ENCODE measurements around the gene GNAO1.

GNAO1 gene

DNA sequence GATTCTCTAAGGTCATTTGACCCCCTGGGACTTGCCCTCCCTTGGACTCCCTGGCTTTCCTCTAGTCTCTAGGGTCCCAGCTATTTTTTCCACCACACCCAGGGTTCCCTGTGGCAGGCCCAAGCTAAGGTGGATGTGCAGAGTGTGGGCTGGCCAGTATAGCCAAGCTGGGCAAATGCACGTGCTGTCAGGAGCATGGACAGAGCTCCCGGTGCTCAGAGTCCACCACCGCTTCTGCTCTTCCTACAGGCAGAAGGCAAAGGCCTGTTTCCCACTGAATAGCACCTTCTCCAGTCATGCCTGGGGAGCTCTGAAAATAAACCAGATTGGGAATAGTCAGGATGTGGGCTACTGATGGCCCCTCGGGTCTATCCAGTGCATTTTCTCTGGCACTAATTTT lies 53.3 kb downstream of the GNAO1 start:
- no peak overlapping the region for H3K4me3 Mint-ChIP-seq
- H3K9me3 Mint-ChIP-seq = no peaks in the 10 kb centered on the region
- DNase-seq (no peak), ATAC-seq (no peak)
- peaks cover 11% of the 10 kb centered on the region for H3K4me1 Mint-ChIP-seq
- no peak overlapping the region for H3K27ac Mint-ChIP-seq
- H3K27me3 Mint-ChIP-seq = no peaks in the 10 kb centered on the region

DNA sequence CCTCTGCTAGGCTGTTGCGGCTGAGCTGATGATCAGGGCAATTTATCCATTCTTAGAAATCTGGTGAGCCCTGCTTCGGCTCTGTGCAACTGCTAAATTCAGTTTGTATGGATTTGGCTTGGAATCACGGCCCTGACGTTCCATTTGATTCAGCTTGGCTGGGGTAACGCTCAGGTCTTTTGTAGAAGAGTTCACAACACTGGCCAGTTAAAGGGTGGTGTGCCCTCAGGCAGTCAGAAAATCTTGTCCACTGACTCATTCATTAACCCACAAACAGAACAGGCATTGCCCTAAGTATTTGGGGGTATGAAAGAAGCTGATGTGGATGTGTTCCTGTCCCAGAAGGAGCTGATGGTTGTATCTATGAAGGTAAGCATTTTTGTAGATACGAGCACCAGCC lies 53.9 kb downstream of the GNAO1 start:
- Mint-ChIP-seq H3K4me1 (peaks cover 11% of the 10 kb centered on the region), H3K27me3 (no peaks in the 10 kb centered on the region), H3K27ac (no peak overlapping the region), H3K9me3 (no peaks in the 10 kb centered on the region), H3K4me3 (no peak overlapping the region)
- no peak for DNase-seq
- no peak for ATAC-seq

DNA sequence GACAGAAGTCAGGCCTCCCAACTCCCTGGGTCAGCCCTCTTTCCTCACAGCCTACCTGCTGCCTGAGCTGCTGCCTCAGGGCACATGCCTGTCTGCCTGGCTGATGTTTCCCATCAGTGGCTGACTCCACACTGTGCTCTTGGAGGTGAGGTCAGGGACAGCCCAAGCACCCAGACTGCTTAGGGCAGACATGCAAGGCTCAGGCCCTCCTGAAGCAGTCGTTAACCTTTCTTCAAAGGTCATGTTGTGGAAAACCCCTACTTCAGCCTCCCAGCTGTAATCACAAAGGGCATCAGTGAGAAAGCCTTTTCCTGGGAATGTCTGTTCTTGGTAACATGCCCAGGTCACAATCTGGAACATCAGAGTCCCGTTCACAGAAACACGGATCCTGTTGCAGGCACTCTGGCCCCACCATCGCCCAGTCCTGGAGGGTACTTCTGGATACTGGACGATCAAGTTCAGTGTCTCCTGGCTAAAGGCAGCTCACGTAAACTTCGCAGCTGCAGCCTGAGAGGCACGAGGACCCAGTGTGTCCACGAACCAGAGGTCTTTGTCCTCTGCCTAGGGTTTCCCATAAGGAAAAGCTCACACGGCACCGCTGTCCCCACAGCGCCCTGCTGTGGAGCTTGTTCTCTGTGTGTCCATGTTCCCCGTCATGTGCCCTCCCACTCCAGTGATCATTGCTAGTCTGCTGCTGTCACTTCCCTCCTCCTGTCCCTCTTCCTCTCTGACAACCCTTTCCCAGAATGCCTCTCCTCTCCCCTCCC lies 54.9 kb downstream of the GNAO1 start:
- H3K27ac Mint-ChIP-seq = no peak overlapping the region
- H3K4me1 Mint-ChIP-seq = peaks cover 11% of the 10 kb centered on the region
- H3K27me3 Mint-ChIP-seq = no peaks in the 10 kb centered on the region
- no peaks in the 10 kb centered on the region for H3K9me3 Mint-ChIP-seq
- DNase-seq (no peak), ATAC-seq (no peak)
- no peak overlapping the region for H3K4me3 Mint-ChIP-seq

DNA sequence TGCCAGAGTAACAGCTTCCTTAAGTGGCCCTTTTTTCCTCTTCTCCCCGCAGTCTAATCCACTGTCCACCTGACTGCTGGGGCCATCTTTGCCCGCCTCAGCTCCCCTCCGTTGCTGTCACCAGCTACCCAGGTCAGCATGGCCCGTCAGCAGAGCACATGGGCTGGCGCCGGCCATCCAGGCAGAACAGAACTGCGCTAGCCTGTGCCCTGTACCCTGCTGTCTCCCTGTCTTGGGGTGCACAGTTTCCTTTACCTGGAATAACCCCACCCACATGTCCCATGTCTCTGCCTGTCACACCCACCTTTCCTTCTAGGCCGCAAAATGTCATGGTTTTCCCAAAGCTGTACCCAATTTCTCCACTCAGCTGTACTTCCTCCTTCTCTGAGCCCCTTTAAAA lies 55.7 kb downstream of the GNAO1 start:
- H3K27ac Mint-ChIP-seq = peak overlapping the region in 1 of 2 donors; percentile 64
- H3K4me3 Mint-ChIP-seq = no peak overlapping the region
- no peaks in the 10 kb centered on the region for H3K27me3 Mint-ChIP-seq
- DNase-seq (no peak), ATAC-seq (no peak)
- H3K4me1 Mint-ChIP-seq = peaks cover 11% of the 10 kb centered on the region
- H3K9me3 Mint-ChIP-seq = no peaks in the 10 kb centered on the region

DNA sequence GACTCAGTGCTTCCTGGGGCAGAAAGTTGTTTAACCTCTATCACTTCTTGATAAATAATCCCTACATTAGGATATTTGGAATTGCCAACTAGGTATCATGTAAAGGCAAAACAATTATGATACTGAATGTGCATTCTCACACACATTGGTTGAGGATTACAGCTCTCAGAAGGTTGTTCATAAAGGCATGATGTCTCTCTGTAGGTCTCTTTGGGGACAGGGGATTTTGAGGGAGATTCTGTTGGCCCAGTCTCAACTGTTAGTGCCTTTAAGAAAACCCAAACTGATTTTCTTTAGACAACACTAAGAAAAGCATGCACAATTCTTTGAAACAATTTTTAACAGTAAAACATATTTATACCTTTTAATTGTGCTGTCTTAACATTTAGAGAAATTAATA lies 56.5 kb downstream of the GNAO1 start:
- Mint-ChIP-seq H3K27me3 (no peaks in the 10 kb centered on the region), H3K4me3 (no peak overlapping the region), H3K4me1 (peaks cover 11% of the 10 kb centered on the region), H3K9me3 (no peaks in the 10 kb centered on the region), H3K27ac (no peak overlapping the region)
- ATAC-seq (no peak), DNase-seq (no peak)

DNA sequence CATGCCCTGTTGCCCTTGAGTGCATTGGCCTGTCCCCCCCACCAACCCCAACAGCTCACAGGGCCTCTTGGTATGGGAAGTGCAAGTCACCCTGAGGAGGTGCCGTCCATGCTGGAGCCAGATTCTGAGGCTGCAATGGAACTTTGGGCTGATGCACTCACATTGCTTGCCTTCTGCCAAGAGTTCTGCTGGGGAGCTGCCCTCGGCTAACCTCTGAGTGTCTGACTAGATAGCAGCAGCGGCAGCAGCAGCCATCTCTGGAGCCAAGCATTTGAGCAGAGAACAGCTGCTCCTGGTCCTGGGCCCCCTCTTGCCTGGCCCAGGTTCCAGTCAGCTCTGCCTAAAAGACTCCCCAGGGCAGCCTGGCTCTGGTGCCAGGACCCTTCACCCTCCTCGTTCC lies 61.5 kb downstream of the GNAO1 start:
- H3K4me1 Mint-ChIP-seq = no peaks in the 10 kb centered on the region
- H3K4me3 Mint-ChIP-seq = no peak overlapping the region
- ATAC-seq (peak; percentile 23), DNase-seq (no peak)
- H3K27me3 Mint-ChIP-seq = peaks cover 14% of the 10 kb centered on the region
- no peaks in the 10 kb centered on the region for H3K9me3 Mint-ChIP-seq
- H3K27ac Mint-ChIP-seq = no peak overlapping the region

DNA sequence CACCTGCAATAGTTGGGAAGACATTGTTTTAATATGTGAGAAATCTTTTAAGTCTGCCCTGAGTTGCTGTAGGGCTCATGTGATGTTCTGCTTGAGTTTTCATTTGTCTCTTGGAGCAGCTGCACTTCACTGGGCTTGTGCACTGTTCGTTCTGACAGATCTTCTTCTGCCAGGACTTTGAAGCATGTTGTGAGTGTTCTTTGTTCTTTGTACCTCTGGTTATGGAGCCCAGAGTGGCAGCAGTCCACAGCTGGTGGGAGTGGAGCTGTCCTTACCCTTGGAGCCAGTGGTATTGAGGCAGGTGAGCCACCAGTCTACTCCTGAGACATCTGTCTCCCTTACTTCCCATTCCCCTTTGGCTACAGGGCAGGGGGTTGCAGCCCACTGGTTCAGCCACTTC lies 64.6 kb downstream of the GNAO1 start:
- DNase-seq (no peak), ATAC-seq (no peak)
- H3K9me3 Mint-ChIP-seq = no peaks in the 10 kb centered on the region
- no peaks in the 10 kb centered on the region for H3K4me1 Mint-ChIP-seq
- no peak overlapping the region for H3K4me3 Mint-ChIP-seq
- H3K27me3 Mint-ChIP-seq = peaks cover 14% of the 10 kb centered on the region
- no peak overlapping the region for H3K27ac Mint-ChIP-seq

DNA sequence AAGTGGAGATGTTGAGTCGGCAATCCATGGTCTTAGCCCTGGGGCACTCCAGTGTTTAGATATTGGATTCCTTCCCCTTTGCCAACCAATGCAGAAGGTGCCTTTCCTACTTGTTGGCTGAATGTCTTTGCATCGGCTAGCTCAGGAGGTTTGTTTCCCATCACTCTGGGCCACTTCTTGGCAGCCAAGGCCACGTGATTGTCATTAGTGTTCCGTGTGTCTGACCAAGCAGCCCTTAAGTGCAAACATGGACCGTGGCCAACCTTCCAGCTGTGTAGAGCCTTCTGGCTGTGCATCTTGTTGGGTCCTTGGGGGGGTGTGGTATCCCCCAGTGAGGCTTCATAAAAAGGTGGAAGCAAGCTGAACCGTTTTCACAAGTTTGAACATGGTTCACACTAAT lies 66.0 kb downstream of the GNAO1 start:
- Mint-ChIP-seq H3K4me1 (peaks cover 11% of the 10 kb centered on the region), H3K9me3 (no peaks in the 10 kb centered on the region), H3K27ac (no peak overlapping the region), H3K27me3 (peaks cover 23% of the 10 kb centered on the region), H3K4me3 (no peak overlapping the region)
- no peak for DNase-seq
- ATAC-seq = no peak

DNA sequence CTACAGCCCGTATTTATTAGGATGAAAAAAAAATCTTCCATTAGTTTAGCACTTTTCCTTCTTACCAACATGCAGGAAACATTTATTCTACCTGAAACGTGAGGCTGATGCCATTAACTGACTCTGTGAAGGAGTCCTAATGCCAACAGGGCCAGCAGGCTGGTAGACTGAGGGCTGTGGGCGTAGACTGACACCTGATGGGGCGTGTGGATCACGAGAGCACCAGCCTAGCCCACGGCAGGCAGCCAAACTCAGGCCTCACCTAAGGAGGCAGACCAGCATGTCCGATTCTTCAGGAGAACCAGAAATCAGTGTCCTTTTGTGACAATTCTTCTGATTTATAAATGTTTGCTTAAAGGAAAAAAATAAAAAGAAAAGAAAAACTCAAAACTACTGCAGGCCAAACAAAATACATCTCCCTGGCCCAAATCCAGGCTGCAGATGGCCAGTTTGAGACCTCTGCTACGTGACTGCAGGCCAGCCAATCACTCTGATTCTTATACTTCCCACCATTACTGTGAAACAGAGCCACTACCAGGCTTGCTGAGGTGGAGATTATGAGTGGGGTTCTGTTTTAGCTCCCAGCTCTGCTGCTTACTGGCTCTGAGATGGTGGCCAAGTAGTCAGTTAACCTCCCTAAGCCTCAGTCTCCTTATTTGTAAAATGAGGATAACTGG lies 66.5 kb downstream of the GNAO1 start:
- Mint-ChIP-seq H3K27me3 (peaks cover 23% of the 10 kb centered on the region), H3K9me3 (no peaks in the 10 kb centered on the region), H3K4me3 (no peak overlapping the region), H3K4me1 (peaks cover 17% of the 10 kb centered on the region), H3K27ac (no peak overlapping the region)
- ATAC-seq = no peak
- no peak for DNase-seq

DNA sequence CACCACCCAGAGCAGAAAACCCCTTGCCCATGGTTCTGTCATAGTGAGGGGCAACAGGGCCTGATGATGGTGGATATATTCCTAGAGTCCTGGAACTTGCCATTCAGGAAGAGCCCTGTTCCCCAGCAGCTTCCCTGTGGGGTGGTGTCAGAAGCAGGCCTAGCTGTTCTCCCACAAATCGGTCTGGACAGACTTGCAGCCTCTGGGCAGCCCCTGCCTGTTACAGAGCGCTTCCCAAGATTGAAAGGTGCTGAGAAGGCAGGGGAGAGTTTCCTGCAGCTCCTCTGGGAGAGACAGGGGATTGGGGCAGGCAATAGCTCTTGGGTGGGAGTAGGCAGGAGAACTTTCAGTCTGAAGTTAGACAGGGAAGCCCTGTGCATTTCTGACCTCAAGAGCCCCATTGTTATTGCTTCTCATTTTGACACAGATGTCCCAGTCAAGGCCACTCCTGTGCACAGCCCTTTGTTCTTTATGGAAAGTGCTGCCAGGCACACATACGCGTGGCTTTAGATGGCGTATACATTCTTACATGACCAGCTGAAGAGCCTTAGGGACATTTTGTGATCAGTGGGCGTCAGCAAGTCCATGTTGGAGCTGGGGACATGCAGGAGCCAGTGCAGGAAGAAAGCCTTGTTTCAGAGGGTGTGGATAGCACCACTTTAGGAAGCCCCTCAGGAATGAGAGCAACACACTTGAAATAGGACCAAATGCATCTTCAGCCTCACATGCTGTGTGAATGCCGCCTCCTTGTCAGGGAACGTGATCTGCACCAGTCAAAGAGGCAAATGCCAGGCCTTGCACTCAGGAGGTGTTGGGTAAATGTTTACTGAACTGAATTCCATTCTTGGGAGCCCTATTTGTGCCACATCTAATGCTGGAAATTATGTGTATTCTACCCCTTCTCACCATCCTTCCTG lies 67.5 kb downstream of the GNAO1 start:
- no peaks in the 10 kb centered on the region for H3K9me3 Mint-ChIP-seq
- peaks cover 26% of the 10 kb centered on the region for H3K4me1 Mint-ChIP-seq
- H3K4me3 Mint-ChIP-seq = no peak overlapping the region
- DNase-seq (no peak), ATAC-seq (no peak)
- peaks cover 23% of the 10 kb centered on the region for H3K27me3 Mint-ChIP-seq
- no peak overlapping the region for H3K27ac Mint-ChIP-seq

DNA sequence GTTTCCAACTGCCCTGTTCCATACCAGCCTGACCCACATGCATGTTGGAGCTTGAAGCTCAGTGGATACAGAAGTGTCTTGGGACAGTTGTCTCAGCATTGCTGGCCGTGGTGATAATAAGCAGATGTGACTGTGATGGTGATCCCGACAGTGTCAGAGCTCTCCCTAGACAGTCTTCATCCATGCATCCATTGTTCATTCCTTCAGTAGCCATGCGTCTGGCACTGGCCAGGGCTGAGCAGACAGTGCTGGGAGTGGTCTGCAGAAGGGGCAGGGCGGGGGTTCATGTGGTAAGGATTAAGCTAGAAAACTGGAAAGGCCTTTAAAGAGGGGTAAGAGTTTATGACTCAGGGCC lies 68.1 kb downstream of the GNAO1 start:
- ATAC-seq (no peak), DNase-seq (no peak)
- Mint-ChIP-seq H3K4me3 (no peak overlapping the region), H3K27ac (no peak overlapping the region), H3K9me3 (no peaks in the 10 kb centered on the region), H3K27me3 (peaks cover 22% of the 10 kb centered on the region), H3K4me1 (peaks cover 29% of the 10 kb centered on the region)

DNA sequence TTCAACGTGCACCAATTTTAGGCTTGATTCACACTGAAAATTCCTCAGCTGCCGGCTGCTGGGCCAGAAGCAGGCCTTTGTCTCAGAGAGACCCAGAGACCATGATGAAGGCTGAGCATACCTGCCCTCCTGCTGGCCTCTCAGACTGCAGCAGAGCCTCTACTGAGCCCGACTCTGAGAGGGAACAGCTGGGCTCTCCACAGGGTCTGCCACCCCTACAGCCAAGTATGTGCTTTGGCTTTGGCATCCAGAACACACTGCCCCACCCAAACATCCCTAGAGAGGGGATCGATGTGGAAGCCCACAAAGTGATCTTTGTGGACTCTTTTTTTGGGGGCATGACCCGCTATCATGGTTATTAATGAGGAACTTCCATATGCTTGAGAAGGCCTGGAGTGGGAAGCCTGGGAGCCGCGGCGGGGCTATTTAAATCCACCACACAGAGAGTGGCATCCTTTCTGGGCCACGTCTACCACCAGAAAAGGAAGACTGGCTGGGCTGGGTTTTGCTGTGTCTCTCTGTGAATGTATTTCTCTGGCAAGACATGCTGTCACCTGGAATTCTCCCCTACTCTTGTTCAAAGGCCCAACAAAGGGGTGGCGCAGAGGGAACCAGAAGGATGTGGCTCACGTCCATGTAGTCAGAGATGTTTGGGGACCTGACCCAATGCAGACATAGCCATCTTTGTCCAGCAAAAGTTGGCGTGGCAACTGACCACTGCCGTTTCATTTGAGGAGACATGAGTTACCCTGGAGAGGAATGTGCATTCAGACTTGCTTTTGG lies 69.3 kb downstream of the GNAO1 start:
- peaks cover 10% of the 10 kb centered on the region for H3K27me3 Mint-ChIP-seq
- H3K9me3 Mint-ChIP-seq = no peaks in the 10 kb centered on the region
- H3K4me1 Mint-ChIP-seq = peaks cover 29% of the 10 kb centered on the region
- ATAC-seq (no peak), DNase-seq (no peak)
- no peak overlapping the region for H3K4me3 Mint-ChIP-seq
- H3K27ac Mint-ChIP-seq = no peak overlapping the region

DNA sequence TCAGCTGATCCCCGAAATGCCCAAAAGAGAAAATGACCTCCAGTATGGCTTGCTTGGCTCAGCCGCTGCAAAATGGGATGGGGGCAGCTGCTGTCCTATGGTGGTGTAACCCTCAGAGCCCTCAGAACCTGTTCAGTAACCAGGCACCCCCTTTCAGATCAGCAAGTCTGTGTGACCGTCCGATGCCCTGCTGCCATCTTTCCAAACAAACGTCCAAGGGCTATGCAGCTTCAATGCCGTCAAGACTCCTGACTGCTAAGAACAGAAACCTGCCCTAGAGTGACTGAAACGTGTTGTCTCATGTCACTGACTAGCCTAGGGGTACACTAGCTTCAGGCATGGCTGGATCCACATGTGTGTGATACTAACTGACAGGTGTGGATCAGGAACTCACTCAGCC lies 70.4 kb downstream of the GNAO1 start:
- peak; percentile 5 for ATAC-seq
- no peaks in the 10 kb centered on the region for H3K9me3 Mint-ChIP-seq
- no peak for DNase-seq
- H3K4me3 Mint-ChIP-seq = no peak overlapping the region
- H3K27ac Mint-ChIP-seq = peak overlapping the region in 1 of 2 donors; percentile 35
- H3K4me1 Mint-ChIP-seq = peaks cover 29% of the 10 kb centered on the region
- H3K27me3 Mint-ChIP-seq = peaks cover 9% of the 10 kb centered on the region

DNA sequence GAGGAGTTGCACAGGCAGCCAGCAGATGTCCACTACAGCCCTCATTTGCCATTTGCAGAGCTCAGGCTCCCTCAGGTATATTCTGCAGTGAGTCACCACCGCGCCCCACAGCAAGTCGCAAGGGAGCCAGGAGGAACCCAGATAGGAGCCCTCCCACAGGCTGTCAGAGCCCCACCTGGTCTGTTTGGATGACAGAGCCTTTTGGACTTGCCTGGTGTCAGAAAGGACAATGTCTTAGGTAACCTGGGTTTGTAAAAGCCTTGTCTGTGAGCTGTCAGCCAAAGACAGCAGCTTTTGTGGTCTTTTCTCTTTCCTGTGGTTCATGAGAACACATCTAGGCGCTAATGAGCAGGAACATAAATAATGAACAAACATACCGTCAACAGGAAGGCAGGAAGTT lies 70.9 kb downstream of the GNAO1 start:
- Mint-ChIP-seq H3K9me3 (no peaks in the 10 kb centered on the region), H3K27me3 (peaks cover 9% of the 10 kb centered on the region), H3K27ac (peak overlapping the region; percentile 35 to 60), H3K4me3 (peak overlapping the region in 1 of 2 donors; percentile 52), H3K4me1 (peaks cover 29% of the 10 kb centered on the region)
- ATAC-seq = peak; percentile 78
- peak; percentile 17 to 23 for DNase-seq

DNA sequence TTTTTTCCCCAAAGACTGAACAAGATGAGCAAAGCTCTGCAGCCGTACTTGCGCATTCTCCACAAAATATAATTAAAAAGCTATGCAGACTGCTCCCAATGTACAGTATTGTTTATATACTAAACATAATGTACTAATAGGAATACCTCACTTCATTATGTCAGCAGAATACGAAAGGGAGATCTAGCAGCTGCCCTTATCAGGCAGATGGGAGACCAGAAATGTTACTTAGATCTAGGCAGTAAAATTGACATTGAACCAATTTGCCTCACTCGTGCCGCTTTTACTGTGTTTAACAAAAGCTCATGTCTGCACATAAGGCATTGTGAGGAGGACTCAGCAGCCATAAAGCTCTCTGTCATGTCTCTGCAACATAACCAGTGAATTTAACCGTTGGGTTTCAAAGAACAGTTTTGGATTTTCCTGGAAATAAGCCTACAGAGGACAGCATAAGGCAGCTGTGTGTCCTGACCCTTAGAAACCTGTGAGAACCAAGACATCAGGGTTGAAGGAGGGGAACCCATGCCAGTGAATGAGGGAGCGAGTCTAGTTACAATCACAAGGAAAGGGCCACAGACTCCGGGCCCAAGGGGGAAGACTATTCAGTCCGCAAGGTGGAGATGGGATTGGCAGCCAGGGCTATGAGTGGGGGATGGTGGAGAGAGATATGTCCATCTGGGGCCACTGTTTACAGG lies 71.4 kb downstream of the GNAO1 start:
- Mint-ChIP-seq H3K27ac (peak overlapping the region in 1 of 2 donors; percentile 60), H3K27me3 (peaks cover 9% of the 10 kb centered on the region), H3K9me3 (no peaks in the 10 kb centered on the region), H3K4me1 (peaks cover 29% of the 10 kb centered on the region), H3K4me3 (peak overlapping the region in 1 of 2 donors; percentile 52)
- ATAC-seq (no peak), DNase-seq (no peak)
